Thoracic aorta (tissue), 2 donors: Measurements from ENCODE around the gene CAPN10. TPM values are rescaled to one million over a fixed set of nuclear protein-coding genes. Genes with fewer than 3 reads are reported as not detected.

Source experiments
- ATAC-seq: fragments of 150-250 bp; one replicate; pipeline ENCODE4 v1.8.0; 2017; ENCODE audit warnings: low read depth; ENCODE audit not compliant: insufficient number of reproducible peaks, low FRiP score
- DNase-seq: peaks from one replicate; pipeline ENCODE4 v3.0.0-alpha.2; 2020; ENCODE audit warnings: low spot score
- H3K27ac ChIP-seq, 2 donors: fragments of 200-600 bp; sonication (generic); 1 replicate in 1 of 2; 2 replicates in 1 of 2; pipeline ENCODE4 v1.5.1; 2016; ENCODE audit warnings: mild to moderate bottlenecking in 2 of 2, moderate library complexity in 2 of 2
- H3K27me3 ChIP-seq: fragments of 200-600 bp; sonication (generic); replicated peaks from 2 replicates; pipeline ENCODE4 v1.6.0; 2016; ENCODE audit warnings: mild to moderate bottlenecking; ENCODE audit not compliant: insufficient read depth
- H3K36me3 ChIP-seq: fragments of 200-600 bp; sonication (generic); one replicate; pipeline ENCODE4 v1.5.1; 2016
- H3K4me1 ChIP-seq, 2 donors: fragments of 200-600 bp; sonication (generic); 1 replicate in 1 of 2; 2 replicates in 1 of 2; pipeline versions ENCODE4 v1.5.1 to v1.6.0; 2016; ENCODE audit warnings: low read depth in 2 of 2, mild to moderate bottlenecking in 1 of 2; ENCODE audit not compliant: control insufficient read depth in 1 of 2
- H3K4me3 ChIP-seq: fragments of 200-600 bp; sonication (generic); 2 replicates; pipeline ENCODE4 v1.5.1; 2016; ENCODE audit warnings: mild to moderate bottlenecking
- H3K9me3 ChIP-seq: fragments of 200-600 bp; sonication (generic); 2 replicates; pipeline ENCODE4 v1.5.1; 2016
- CTCF ChIP-seq: fragments of 200-600 bp; sonication (generic); IDR thresholded peaks from one replicate; pipeline ENCODE4 v1.5.1; 2019; ENCODE audit warnings: antibody characterized with exemption
- total RNA-seq, 2 donors: library from RNA; depleted of rRNA; stranded (reverse); fragments of >200 nt; gene quantifications; one replicate each; pipeline versions ENCODE4 v1.1.0 to v1.2.3, GENCODE V29; 2016

The CAPN10 gene
- total RNA-seq, 2 donors from 2014 or later = 33.3 to 38.2 TPM

GRCh38 chr2:240568678-240569522, 17.6 kb upstream of the CAPN10 start:
- Histone ChIP-seq H3K4me1 (peaks cover 26 to 51% of the 10 kb centered on the region in 2 donors), H3K4me3 (peak overlapping the region; percentile 89), H3K36me3 (no peaks in the 10 kb centered on the region), H3K9me3 (no peaks in the 10 kb centered on the region), H3K27me3 (no peaks in the 10 kb centered on the region), H3K27ac (peak overlapping the region; percentile 62 to 73)
- DNase-seq = no peak
- no peak for TF ChIP-seq CTCF
- peak; percentile 25 for ATAC-seq

GRCh38 chr2:240569523-240569997, 17.0 kb upstream of the CAPN10 start:
- no peak for TF ChIP-seq CTCF
- DNase-seq (no peak), ATAC-seq (no peak)
- Histone ChIP-seq H3K9me3 (no peaks in the 10 kb centered on the region), H3K4me1 (peaks cover 26 to 51% of the 10 kb centered on the region in 2 donors), H3K27me3 (no peaks in the 10 kb centered on the region), H3K27ac (no peak overlapping the region), H3K36me3 (no peaks in the 10 kb centered on the region), H3K4me3 (peak overlapping the region; percentile 89)

GRCh38 chr2:240569998-240570530, 16.5 kb upstream of the CAPN10 start:
- DNase-seq = no peak
- Histone ChIP-seq H3K27me3 (no peaks in the 10 kb centered on the region), H3K4me1 (peaks cover 26 to 51% of the 10 kb centered on the region in 2 donors), H3K9me3 (no peaks in the 10 kb centered on the region), H3K4me3 (peak overlapping the region; percentile 89), H3K36me3 (peaks cover 1% of the 10 kb centered on the region), H3K27ac (no peak overlapping the region)
- no peak for TF ChIP-seq CTCF
- ATAC-seq = no peak

- Histone ChIP-seq H3K9me3 (no peaks in the 10 kb centered on the region), H3K4me1 (peaks cover 23 to 44% of the 10 kb centered on the region in 2 donors), H3K4me3 (no peak overlapping the region), H3K36me3 (peaks cover 8% of the 10 kb centered on the region), H3K27ac (no peak overlapping the region), H3K27me3 (no peaks in the 10 kb centered on the region)
- ATAC-seq (no peak), DNase-seq (no peak)
- TF ChIP-seq CTCF = no peak
Measured at GRCh38 chr2:240570531-240571313, 15.8 kb upstream of the CAPN10 start.
